Tibial artery (tissue), 4 donors: ENCODE results near the gene MACROD2.

Experiments
- DNase-seq, 2 donors: peaks; one replicate each; pipeline ENCODE4 v3.0.0-alpha.2; 2019
- H3K27ac ChIP-seq, 2 donors: fragments of 200-600 bp; sonication (generic) in 1 of 2; 1 replicate in 1 of 2; 2 replicates in 1 of 2; pipeline ENCODE4 v1.5.1; 2018 to 2019; ENCODE audit warnings: mild to moderate bottlenecking in 1 of 2
- H3K27me3 ChIP-seq, 2 donors: fragments of 200-600 bp; sonication (generic) in 1 of 2; one replicate each; pipeline versions ENCODE4 v1.5.1 to v1.6.0; 2016 to 2019
- H3K36me3 ChIP-seq, 3 donors: fragments of 200-600 bp; sonication (generic) in 2 of 3; one replicate each; pipeline ENCODE4 v1.5.1; 2016 to 2019; ENCODE audit warnings: mild to moderate bottlenecking in 2 of 3
- H3K4me1 ChIP-seq, 4 donors: fragments of 200-600 bp; sonication (generic) in 2 of 4; 1 replicate in 3 of 4; 2 replicates in 1 of 4; pipeline ENCODE4 v1.5.1; 2016 to 2019
- H3K4me3 ChIP-seq, 2 donors: fragments of 200-600 bp; sonication (generic) in 1 of 2; 1 replicate in 1 of 2; 2 replicates in 1 of 2; pipeline ENCODE4 v1.5.1; 2018 to 2019; ENCODE audit warnings: mild to moderate bottlenecking in 2 of 2
- H3K9me3 ChIP-seq, 3 donors: fragments of 200-600 bp; sonication (generic) in 1 of 3; one replicate each; pipeline ENCODE4 v1.5.1; 2016 to 2019
- CTCF ChIP-seq, 2 experiments: fragments of 200-600 bp in 1 of 2; fragments of 450-650 bp in 1 of 2; IDR thresholded peaks; one replicate each; pipeline ENCODE4 v1.5.1; 2017 to 2019; ENCODE audit warnings: antibody characterized with exemption in 2 of 2, mild to moderate bottlenecking in 1 of 2, moderate library complexity in 1 of 2
- intact Hi-C: fragments of 100-400 bp; cut with DNase I; formaldehyde crosslinking; loops from one replicate; pipeline ENCODE4 v1.15.0; 2023; ENCODE audit warnings: low total_unique reads

Gene MACROD2

DNA sequence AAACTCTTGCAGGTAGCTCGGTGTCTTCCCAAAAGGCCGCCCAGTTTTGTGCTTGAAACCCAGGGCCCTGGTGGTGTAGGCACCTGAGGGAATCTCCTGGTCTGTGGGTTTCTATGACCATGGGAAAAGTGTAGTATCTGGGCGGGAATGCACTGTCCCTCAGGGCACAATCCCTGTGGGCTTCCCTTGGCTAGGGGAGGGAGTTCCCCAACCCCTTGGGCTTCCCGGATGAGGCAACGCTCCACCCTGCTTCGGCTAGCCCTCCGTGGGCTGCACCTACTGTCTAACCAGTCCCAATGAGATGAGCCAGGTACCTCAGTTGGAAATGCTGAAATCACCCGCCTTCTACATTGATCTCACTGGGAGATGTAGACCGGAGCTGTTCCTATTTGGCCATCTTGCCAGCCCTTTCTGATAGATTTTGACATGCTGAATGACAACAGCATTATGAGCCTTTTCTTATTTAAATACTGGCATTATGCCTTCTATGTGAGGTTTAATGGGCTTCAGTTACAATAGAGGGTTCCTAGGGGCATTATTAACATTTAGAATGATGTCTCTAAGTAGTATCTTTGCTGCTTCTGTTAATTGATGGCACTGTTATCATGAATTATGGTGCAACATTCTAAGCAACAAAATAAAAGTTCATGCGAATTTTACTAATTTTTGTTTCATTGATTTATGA lies 475.8 kb downstream of the MACROD2 start:
- TF ChIP-seq CTCF (IDR thresholded peaks at IDR 0.05): no peak
- Histone ChIP-seq H3K4me3 (no peak overlapping the region), H3K9me3 (no peaks in the 10 kb centered on the region), H3K27me3 (no peaks in the 10 kb centered on the region), H3K27ac (no peak overlapping the region), H3K4me1 (no peaks in the 10 kb centered on the region), H3K36me3 (no peaks in the 10 kb centered on the region)
- intact Hi-C loops: no loop called here
- DNase-seq: no peak

GRCh38 chr20:14477125-14477524 lies 481.8 kb downstream of the MACROD2 start:
- Histone ChIP-seq H3K27me3 (no peaks in the 10 kb centered on the region), H3K4me1 (no peaks in the 10 kb centered on the region), H3K27ac (no peak overlapping the region), H3K9me3 (no peaks in the 10 kb centered on the region), H3K4me3 (no peak overlapping the region), H3K36me3 (no peaks in the 10 kb centered on the region)
- no peak for DNase-seq
- no peak for TF ChIP-seq CTCF (IDR thresholded peaks at IDR 0.05)
- intact Hi-C loops: no loop called here

- Histone ChIP-seq H3K4me1 (no peaks in the 10 kb centered on the region), H3K9me3 (no peaks in the 10 kb centered on the region), H3K36me3 (no peaks in the 10 kb centered on the region), H3K27ac (no peak overlapping the region), H3K27me3 (no peaks in the 10 kb centered on the region), H3K4me3 (no peak overlapping the region)
- no peak for DNase-seq
- intact Hi-C loops: no loop called here
- TF ChIP-seq CTCF (IDR thresholded peaks at IDR 0.05): no peak
Observed at GRCh38 chr20:14478126-14478525, 482.8 kb downstream of the MACROD2 start.

- intact Hi-C loops: no loop called here
- Histone ChIP-seq H3K27ac (no peak overlapping the region), H3K4me1 (no peaks in the 10 kb centered on the region), H3K4me3 (no peak overlapping the region), H3K27me3 (no peaks in the 10 kb centered on the region), H3K36me3 (no peaks in the 10 kb centered on the region), H3K9me3 (no peaks in the 10 kb centered on the region)
- no peak for TF ChIP-seq CTCF (IDR thresholded peaks at IDR 0.05)
- DNase-seq: no peak
Observed at GRCh38 chr20:14481863-14482262, 486.5 kb downstream of the MACROD2 start.

- no peak for TF ChIP-seq CTCF (IDR thresholded peaks at IDR 0.05)
- H3K4me3 ChIP-seq: no peak overlapping the region
- DNase-seq: no peak
- H3K27ac ChIP-seq: no peak overlapping the region
- intact Hi-C loops: no loop called here
- no peaks in the 10 kb centered on the region for H3K27me3 ChIP-seq
- H3K36me3 ChIP-seq: no peaks in the 10 kb centered on the region
- H3K4me1 ChIP-seq: no peaks in the 10 kb centered on the region
- no peaks in the 10 kb centered on the region for H3K9me3 ChIP-seq
Observed at GRCh38 chr20:14488212-14488611, 492.9 kb downstream of the MACROD2 start.
